Keratinocyte (primary cell): ENCODE data around the gene RPL26. TPM values are rescaled to one million over a fixed set of nuclear protein-coding genes. Genes with fewer than 3 reads are reported as not detected.
"Not testable (repeated sequence)": the region's sequence is repeated elsewhere in the genome, so short reads cannot be mapped to it uniquely, and the experiment has no call there.

Experiments
- DNase-seq: peaks from one replicate; pipeline ENCODE4 v3.0.0-alpha.2; 2011; ENCODE audit warnings: low read depth, missing footprints, low spot score
- FAIRE-seq: peaks from 2 replicates; lab custom pipeline; 2011; peaks lifted over from hg19 to GRCh38; lab: Jason Lieb, UNC
- H2AFZ ChIP-seq: 2 replicates; pipeline ENCODE4 v1.6.0; 2012; ENCODE audit warnings: low read length, control low read depth, inconsistent platforms; ENCODE audit not compliant: control insufficient read depth
- H3K27ac ChIP-seq: 2 replicates; pipeline ENCODE4 v1.5.1; 2011; ENCODE audit warnings: low read length; ENCODE audit not compliant: control insufficient read depth, insufficient read depth
- H3K27me3 ChIP-seq: 3 replicates; pipeline ENCODE4 v1.6.0; 2011; ENCODE audit warnings: low read length; ENCODE audit not compliant: control insufficient read depth, insufficient read depth; ENCODE audit errors: extremely low read depth
- H3K36me3 ChIP-seq, 2 experiments: 2 replicates in 1 of 2; 3 replicates in 1 of 2; pipeline ENCODE4 v1.5.1; 2011; ENCODE audit warnings: low read length in 2 of 2, mild to moderate bottlenecking in 1 of 2; ENCODE audit not compliant: control insufficient read depth in 2 of 2, insufficient read depth in 2 of 2; ENCODE audit errors: extremely low read depth in 1 of 2
- H3K4me1 ChIP-seq: 3 replicates; pipeline ENCODE4 v1.5.1; 2011; ENCODE audit warnings: low read length; ENCODE audit not compliant: control insufficient read depth, insufficient read depth; ENCODE audit errors: extremely low read depth
- H3K4me2 ChIP-seq: 3 replicates; pipeline ENCODE4 v1.6.0; 2011; ENCODE audit warnings: low read depth, low read length; ENCODE audit not compliant: control insufficient read depth, insufficient read depth; ENCODE audit errors: extremely low read depth
- H3K4me3 ChIP-seq, 3 experiments: fragments of 200-600 bp in 1 of 3; sonication (generic) in 1 of 3; 2 replicates in 2 of 3; 3 replicates in 1 of 3; pipeline ENCODE4 v1.5.1; 2011 to 2016; ENCODE audit warnings: low read length in 3 of 3, mild to moderate bottlenecking in 3 of 3, control low read depth in 2 of 3, inconsistent platforms in 1 of 3, low read depth in 1 of 3, mixed read lengths in 1 of 3, mixed run types in 1 of 3, moderate library complexity in 1 of 3; ENCODE audit not compliant: control insufficient read depth in 2 of 3, insufficient read depth in 2 of 3; ENCODE audit errors: extremely low read depth in 1 of 3
- H3K79me2 ChIP-seq: 2 replicates; pipeline ENCODE4 v1.6.0; 2012; ENCODE audit warnings: low read length; ENCODE audit not compliant: control insufficient read depth, insufficient read depth
- H3K9ac ChIP-seq: 3 replicates; pipeline ENCODE4 v1.6.0; 2011; ENCODE audit warnings: low read length; ENCODE audit not compliant: control insufficient read depth, insufficient read depth; ENCODE audit errors: extremely low read depth
- H3K9me1 ChIP-seq: 3 replicates; pipeline ENCODE4 v1.6.0; 2011; ENCODE audit warnings: low read length; ENCODE audit not compliant: control insufficient read depth, insufficient read depth; ENCODE audit errors: extremely low read depth
- H3K9me3 ChIP-seq: 2 replicates; pipeline ENCODE4 v1.5.1; 2012; ENCODE audit warnings: low read depth, low read length; ENCODE audit not compliant: control insufficient read depth
- H4K20me1 ChIP-seq: 3 replicates; pipeline ENCODE4 v1.6.0; 2011; ENCODE audit warnings: low read length; ENCODE audit not compliant: control insufficient read depth, insufficient read depth; ENCODE audit errors: extremely low read depth
- EZH2 ChIP-seq: IDR thresholded peaks from one replicate; pipeline ENCODE4 v1.6.1; 2012; ENCODE audit warnings: inconsistent platforms, mild to moderate bottlenecking, low read length, moderate library complexity
- dilution Hi-C: fragments of 300-500 bp; cut with MboI; formaldehyde crosslinking; loops from one replicate; pipeline ENCODE4 v1.7.0; 2020; ENCODE audit warnings: low sequenced_read_pairs; ENCODE audit not compliant: extremely low pct_ligation_motif_present
- polyA plus RNA-seq, 5 experiments: library from polyadenylated mRNA; depleted of rRNA in 3 of 5; stranded (reverse) in 3 of 5; stranded (forward) in 1 of 5; unstranded in 1 of 5; fragments of >200 nt; gene quantifications; 1 replicate in 1 of 5; 2 replicates in 3 of 5; 3 replicates in 1 of 5; pipeline versions ENCODE4 v1.2.1 to v1.2.3, GENCODE V29; 2011 to 2012; ENCODE audit warnings: missing spikeins in 2 of 5, low read depth in 1 of 5, low replicate concordance in 1 of 5
- TF ChIP-seq, protein P1 (sequence below), 3 experiments: IDR thresholded peaks in 1 of 3; conservative IDR thresholded peaks in 1 of 3; optimal IDR thresholded peaks in 1 of 3; 2 replicates in 2 of 3; 3 replicates in 1 of 3; pipeline versions ENCODE3 to v1.5.1; 2011; ENCODE audit warnings: low read length in 3 of 3, mild to moderate bottlenecking in 3 of 3, moderate library complexity in 2 of 3, control low read depth in 1 of 3, inconsistent platforms in 1 of 3; ENCODE audit not compliant: insufficient read depth in 2 of 3; ENCODE audit errors: extremely low read depth in 1 of 3

The RPL26 gene
- polyA plus RNA-seq, 1 donor (not counting 4 experiments of a cell fraction or from before 2014, with no cell fraction given) = 5,909 TPM

DNA sequence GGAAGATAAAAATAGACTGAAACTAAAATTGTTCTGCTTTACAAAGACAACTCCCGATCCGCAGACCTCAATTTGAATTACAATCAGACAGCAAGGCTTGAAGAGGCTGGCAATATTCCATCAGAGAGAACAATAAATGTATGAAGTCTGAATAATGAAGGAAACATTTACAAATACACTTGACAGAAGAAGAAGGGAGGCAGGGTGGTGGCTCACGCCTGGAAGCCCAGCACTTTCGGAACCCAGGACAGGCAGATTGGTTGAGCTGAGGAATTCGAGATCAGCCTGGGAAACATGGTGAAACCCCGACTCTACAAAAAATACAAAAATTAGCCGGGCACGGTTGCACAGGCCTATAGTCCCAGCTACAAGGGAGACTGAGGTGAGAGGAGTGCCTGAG, 28.8 kb downstream of the RPL26 start:
- dilution Hi-C loops = no loop called here
- TF ChIP-seq EZH2 = no peak
- H3K4me2 ChIP-seq = no peak overlapping the region
- H3K27ac ChIP-seq = no peak overlapping the region
- no peaks in the 10 kb centered on the region for H3K79me2 ChIP-seq
- no peaks in the 10 kb centered on the region for H3K9me1 ChIP-seq
- DNase-seq (no peak), FAIRE-seq (no peak)
- H3K4me3 ChIP-seq = no peak overlapping the region
- H4K20me1 ChIP-seq = no peaks in the 10 kb centered on the region
- H3K27me3 ChIP-seq = no peaks in the 10 kb centered on the region
- H3K36me3 ChIP-seq = no peaks in the 10 kb centered on the region
- no peak overlapping the region for H2AFZ ChIP-seq
- no peaks in the 10 kb centered on the region for H3K9me3 ChIP-seq
- no peaks in the 10 kb centered on the region for H3K4me1 ChIP-seq
- no peak overlapping the region for H3K9ac ChIP-seq

DNA sequence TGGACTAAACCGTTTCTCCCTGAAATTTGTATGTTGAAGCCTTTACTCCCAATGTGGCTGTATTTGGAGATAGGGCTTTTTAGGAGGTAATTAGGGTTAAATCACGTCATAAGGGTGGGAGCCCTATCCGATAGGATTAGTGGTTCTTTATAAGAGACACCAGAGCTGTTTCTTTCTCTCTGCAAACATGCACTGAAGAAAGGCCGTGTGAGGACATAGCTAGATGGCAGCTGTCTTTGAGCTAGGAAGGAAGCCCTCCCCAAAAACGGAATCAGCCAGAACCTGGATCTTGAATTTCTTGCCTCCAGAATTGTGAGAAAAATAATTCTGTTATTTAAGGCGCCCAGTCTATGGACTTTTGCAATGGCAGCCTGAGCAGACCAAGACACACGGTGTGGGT, 29.3 kb downstream of the RPL26 start:
- no peaks in the 10 kb centered on the region for H3K27me3 ChIP-seq
- no peak overlapping the region for H3K9ac ChIP-seq
- no peak overlapping the region for H3K27ac ChIP-seq
- dilution Hi-C loops = no loop called here
- H3K4me3 ChIP-seq = no peak overlapping the region
- no peaks in the 10 kb centered on the region for H4K20me1 ChIP-seq
- DNase-seq (no peak), FAIRE-seq (no peak)
- no peaks in the 10 kb centered on the region for H3K79me2 ChIP-seq
- no peak overlapping the region for H2AFZ ChIP-seq
- H3K9me1 ChIP-seq = no peaks in the 10 kb centered on the region
- H3K4me1 ChIP-seq = no peaks in the 10 kb centered on the region
- H3K4me2 ChIP-seq = no peak overlapping the region
- H3K9me3 ChIP-seq = no peaks in the 10 kb centered on the region
- no peak for TF ChIP-seq EZH2
- TF ChIP-seq, protein P1, sequence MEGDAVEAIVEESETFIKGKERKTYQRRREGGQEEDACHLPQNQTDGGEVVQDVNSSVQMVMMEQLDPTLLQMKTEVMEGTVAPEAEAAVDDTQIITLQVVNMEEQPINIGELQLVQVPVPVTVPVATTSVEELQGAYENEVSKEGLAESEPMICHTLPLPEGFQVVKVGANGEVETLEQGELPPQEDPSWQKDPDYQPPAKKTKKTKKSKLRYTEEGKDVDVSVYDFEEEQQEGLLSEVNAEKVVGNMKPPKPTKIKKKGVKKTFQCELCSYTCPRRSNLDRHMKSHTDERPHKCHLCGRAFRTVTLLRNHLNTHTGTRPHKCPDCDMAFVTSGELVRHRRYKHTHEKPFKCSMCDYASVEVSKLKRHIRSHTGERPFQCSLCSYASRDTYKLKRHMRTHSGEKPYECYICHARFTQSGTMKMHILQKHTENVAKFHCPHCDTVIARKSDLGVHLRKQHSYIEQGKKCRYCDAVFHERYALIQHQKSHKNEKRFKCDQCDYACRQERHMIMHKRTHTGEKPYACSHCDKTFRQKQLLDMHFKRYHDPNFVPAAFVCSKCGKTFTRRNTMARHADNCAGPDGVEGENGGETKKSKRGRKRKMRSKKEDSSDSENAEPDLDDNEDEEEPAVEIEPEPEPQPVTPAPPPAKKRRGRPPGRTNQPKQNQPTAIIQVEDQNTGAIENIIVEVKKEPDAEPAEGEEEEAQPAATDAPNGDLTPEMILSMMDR (optimal IDR thresholded peaks at IDR 0.05 in 1 of 3, IDR thresholded peaks at IDR 0.05 in 1 of 3, conservative IDR thresholded peaks at IDR 0.05 in 1 of 3; ENCODE audit: extremely low read depth in 1 of 3, insufficient read depth in 2 of 3, low read length in 3 of 3) = no peak
- H3K36me3 ChIP-seq = no peaks in the 10 kb centered on the region

DNA sequence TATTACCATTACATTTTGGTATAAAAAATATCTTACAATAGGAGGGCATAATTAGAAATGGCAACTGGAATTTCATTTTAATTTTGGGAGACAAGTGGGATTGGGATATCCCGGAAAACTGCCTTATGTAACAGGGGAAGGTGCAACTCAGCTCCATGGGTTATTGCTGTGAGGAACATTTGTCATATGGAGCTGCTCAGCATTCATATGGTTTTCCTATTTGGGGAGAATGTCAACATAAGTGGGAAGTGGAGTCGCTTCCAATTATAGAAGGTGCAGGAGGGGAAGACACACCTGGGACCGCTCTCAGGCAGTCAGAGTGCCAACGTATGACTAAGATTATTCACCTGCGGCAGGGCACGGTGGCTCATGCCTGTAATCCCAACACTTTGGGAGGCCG, 32.7 kb downstream of the RPL26 start:
- H3K9me3 ChIP-seq = no peaks in the 10 kb centered on the region
- no peaks in the 10 kb centered on the region for H3K79me2 ChIP-seq
- H4K20me1 ChIP-seq = no peaks in the 10 kb centered on the region
- FAIRE-seq (no peak), DNase-seq (no peak)
- peaks cover 5% of the 10 kb centered on the region for H3K27me3 ChIP-seq
- no peaks in the 10 kb centered on the region for H3K9me1 ChIP-seq
- H3K9ac ChIP-seq = no peak overlapping the region
- H3K27ac ChIP-seq = no peak overlapping the region
- TF ChIP-seq EZH2 = no peak
- TF ChIP-seq, protein P1 (optimal IDR thresholded peaks at IDR 0.05 in 1 of 3, IDR thresholded peaks at IDR 0.05 in 1 of 3, conservative IDR thresholded peaks at IDR 0.05 in 1 of 3; ENCODE audit: extremely low read depth in 1 of 3, insufficient read depth in 2 of 3, low read length in 3 of 3) = no peak
- H3K4me1 ChIP-seq = no peaks in the 10 kb centered on the region
- H3K4me2 ChIP-seq = no peak overlapping the region
- H2AFZ ChIP-seq = no peak overlapping the region
- no peaks in the 10 kb centered on the region for H3K36me3 ChIP-seq
- H3K4me3 ChIP-seq = no peak overlapping the region
- dilution Hi-C loops = no loop called here

DNA sequence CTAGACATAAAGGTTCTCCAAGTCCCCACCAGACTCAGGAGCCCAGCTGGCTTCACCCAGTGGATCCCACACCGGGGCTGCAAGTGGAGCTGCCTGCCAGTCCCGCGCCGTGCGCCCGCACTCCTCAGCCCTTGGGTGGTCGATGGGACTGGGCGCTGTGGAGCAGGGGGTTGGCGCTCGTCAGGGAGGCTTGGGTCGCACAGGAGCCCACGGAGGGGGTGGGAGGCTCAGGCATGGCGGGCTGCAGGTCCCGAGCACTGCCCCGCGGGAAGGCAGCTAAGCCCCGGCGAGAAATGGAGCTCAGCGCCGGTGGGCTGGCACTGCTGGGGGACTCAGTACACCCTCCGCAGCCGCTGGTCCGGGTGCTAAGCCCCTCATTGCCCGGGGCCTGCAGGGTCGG, 36.0 kb downstream of the RPL26 start:
- H3K4me1 ChIP-seq, H4K20me1 ChIP-seq, H3K4me2 ChIP-seq, H3K4me3 ChIP-seq, H2AFZ ChIP-seq, H3K9me3 ChIP-seq, FAIRE-seq, H3K36me3 ChIP-seq, H3K27ac ChIP-seq, DNase-seq, dilution Hi-C loops, H3K9me1 ChIP-seq, H3K9ac ChIP-seq, H3K79me2 ChIP-seq: not testable (repeated sequence)
- H3K27me3 ChIP-seq = peaks cover 10% of the 10 kb centered on the region
